ENCODE data around the gene WDR48. TPM values are rescaled to one million over a fixed set of nuclear protein-coding genes. Genes with fewer than 3 reads are reported as not detected.

WDR48 gene
- polyA plus RNA-seq, 1 experiment: 42.1 TPM

DNA sequence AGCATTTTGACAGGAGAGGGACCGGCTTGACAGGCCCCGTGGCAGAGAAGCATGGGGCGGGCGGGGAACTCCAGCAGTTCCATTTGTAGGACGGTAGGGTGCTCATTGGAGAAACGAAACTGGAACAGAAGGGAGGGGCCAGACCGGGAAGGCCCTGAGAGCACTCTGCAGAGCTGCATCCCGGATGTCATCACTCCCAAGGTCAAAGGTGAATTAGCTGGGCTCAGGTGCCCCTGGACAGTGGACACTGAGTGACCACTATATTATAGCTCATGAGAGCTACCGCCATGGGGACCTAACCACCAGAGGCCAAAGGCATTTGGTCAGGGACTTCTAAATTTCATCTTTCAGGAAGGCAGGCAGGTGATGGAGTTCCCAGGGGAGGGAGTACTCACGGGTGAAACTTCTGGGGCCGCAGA is 94.3 kb downstream of the WDR48 start:
- CTCF ChIA-PET: interaction anchor here (0.8 to 3.3 kb wide), 3 partner anchors 45 to 146 kb away, joined by 3 to 12 read pairs (median 9); no protein-coding TSS in a partner anchor
- H3K27ac ChIP-seq (ENCODE audit: low read depth, low read length): peak overlapping the region; percentile 65
- no peak overlapping the region for H3K4me3 ChIP-seq (ENCODE audit: low read depth, low read length)
- POLR2A ChIA-PET: interaction anchor here (0.9 to 2.3 kb wide), 5 partner anchors 15 to 261 kb away, joined by 3 to 9 read pairs (median 7); partner anchors contain the start of genes GORASP1, RPSA and TTC21A
- TF ChIP-seq CTCF (IDR thresholded peaks at IDR 0.05; ENCODE audit: low read depth, low read length): no peak
- no peaks in the 10 kb centered on the region for H3K9me3 ChIP-seq (ENCODE audit: control insufficient read depth, insufficient read depth, low read length)
- no peak for DNase-seq (ENCODE audit: low read depth, low spot score)
- no peaks in the 10 kb centered on the region for H3K27me3 ChIP-seq (ENCODE audit: control insufficient read depth, insufficient read depth, low read length)

Small RNA genes lying within 50 kb of the gene (small RNA-seq; reads per million reads assigned to genes)
- gene RNU6-1227P (ENCODE audit: insufficient read length, low read depth): not detected

Other genes with a start within 250 kb of the WDR48 start
- gene SCN10A, start 235.8 kb upstream of the WDR48 start, polyA plus RNA-seq (2011; rRNA removed): not detected in 2 replicates
- gene SCN11A, start 72 bp upstream of the WDR48 start, polyA plus RNA-seq (2011; rRNA removed): 0.05 TPM in 2 replicates
- gene GORASP1, start 55.6 kb downstream of the WDR48 start, polyA plus RNA-seq (2011; rRNA removed): 43.7 and 47.6 TPM in 2 replicates
- gene TTC21A, start 55.7 kb downstream of the WDR48 start, polyA plus RNA-seq (2011; rRNA removed): 1.6 and 2.8 TPM in 2 replicates
- 5.9 and 6.8 TPM in 2 replicates for gene CSRNP1, start 101.6 kb downstream of the WDR48 start, polyA plus RNA-seq (2011; rRNA removed)
- 0.02 TPM in 1 of 2 replicates, not detected in the other for gene XIRP1, start 140.6 kb downstream of the WDR48 start, polyA plus RNA-seq (2011; rRNA removed)
- gene CX3CR1, start 228.0 kb downstream of the WDR48 start, polyA plus RNA-seq (2011; rRNA removed): not detected in 2 replicates

Data from AG04450 (cell line).